Astrocyte of the cerebellum (primary cell): ENCODE measurements around the gene CCDC50.
A peak's percentile ranks its signal among the peaks of the same experiment; 100 is the strongest.

Experiments used
- DNase-seq: peaks from one replicate; pipeline ENCODE4 v3.0.0-alpha.2; 2011; ENCODE audit warnings: low read depth
- H3K4me3 ChIP-seq: 2 replicates; pipeline ENCODE4 v1.5.1; 2011; ENCODE audit warnings: mild to moderate bottlenecking, low read depth, low read length, moderate library complexity
- in situ Hi-C: cut with HindIII; loops from 2 replicates; pipeline ENCODE4 v1.10.0; 2017; ENCODE audit warnings: low sequenced_read_pairs
- TF ChIP-seq, protein P1 (sequence below): IDR thresholded peaks from 2 replicates; pipeline ENCODE4 v1.5.1; 2012; ENCODE audit warnings: low read length, low read depth, moderate library complexity, mild to moderate bottlenecking; ENCODE audit errors: missing control alignments

Gene CCDC50

DNA sequence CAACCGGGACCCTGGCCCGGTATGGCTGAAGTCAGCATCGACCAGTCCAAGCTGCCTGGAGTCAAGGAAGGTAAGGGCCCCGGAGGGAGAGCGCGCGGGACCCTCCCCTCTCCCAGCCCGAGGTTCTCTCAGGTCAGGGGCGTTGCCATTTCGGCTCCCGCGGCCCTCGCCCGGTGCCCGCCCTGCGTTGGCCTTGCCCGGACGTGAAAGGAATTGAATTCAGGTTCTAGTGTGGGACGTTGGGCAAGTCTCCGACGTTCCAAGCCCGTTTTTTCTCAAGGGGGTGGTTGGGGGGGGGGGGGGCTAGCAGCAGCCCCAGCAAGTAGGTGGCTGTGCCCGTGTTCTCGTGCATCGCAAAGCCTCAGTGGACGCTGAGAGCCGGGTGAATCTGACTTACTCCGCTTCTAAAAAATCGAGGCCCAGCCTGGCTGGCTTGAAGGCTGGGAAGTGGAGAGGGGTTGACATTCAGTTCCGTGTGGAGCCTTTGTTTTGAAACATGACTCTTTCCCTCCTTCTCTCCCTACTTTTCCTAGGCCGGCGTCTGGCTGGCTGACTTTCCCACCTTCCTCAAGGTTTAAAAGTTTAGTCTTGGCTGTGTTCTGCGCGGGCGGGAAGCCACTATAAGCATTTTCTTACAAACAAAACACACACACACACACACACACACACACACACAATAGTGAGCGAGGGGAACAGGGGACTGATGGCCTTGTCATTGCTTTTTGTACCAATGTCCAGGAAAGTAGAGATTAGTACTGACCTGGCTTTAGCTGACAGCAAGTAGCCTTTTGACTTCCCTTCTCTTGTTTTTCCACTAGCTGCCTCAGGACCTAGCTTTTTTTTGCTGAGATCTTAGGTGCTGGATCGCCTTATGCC is 698 bp downstream of the CCDC50 start, which contains the start of gene UTS2B:
TSS of gene UTS2B (minus strand) at position 873 of the 876 bp plus-strand sequence. CDS start 48,337 bp downstream, outside the sequence.
- DNase-seq: no peak

DNA sequence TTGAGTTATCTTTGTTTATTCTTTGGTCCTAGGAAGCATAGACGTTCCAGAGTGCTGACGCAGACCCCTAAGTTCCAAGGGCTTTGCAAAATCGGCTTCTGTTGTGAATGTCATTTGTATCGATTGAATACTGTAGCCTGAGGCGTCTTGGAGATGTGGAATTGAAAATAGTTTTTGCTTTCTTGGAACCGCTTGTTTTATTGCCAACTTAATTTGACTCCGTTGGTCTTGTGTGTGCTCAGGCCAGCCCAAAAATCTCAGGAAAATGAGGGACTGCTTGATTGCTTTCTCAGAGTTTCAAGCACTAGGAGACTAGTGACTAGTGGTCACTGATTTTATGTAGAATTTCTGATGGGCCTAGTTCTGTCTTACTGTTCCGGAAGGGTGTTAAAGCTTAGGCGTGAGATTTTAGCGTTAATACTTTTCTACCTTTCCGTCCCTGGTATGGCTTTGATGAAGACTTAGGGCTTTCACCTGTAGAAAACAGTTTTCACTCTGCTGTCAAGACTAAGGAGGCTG is 1.4 kb downstream of the CCDC50 start:
- peak overlapping the region; percentile 76 for H3K4me3 ChIP-seq
- TF ChIP-seq, protein P1, sequence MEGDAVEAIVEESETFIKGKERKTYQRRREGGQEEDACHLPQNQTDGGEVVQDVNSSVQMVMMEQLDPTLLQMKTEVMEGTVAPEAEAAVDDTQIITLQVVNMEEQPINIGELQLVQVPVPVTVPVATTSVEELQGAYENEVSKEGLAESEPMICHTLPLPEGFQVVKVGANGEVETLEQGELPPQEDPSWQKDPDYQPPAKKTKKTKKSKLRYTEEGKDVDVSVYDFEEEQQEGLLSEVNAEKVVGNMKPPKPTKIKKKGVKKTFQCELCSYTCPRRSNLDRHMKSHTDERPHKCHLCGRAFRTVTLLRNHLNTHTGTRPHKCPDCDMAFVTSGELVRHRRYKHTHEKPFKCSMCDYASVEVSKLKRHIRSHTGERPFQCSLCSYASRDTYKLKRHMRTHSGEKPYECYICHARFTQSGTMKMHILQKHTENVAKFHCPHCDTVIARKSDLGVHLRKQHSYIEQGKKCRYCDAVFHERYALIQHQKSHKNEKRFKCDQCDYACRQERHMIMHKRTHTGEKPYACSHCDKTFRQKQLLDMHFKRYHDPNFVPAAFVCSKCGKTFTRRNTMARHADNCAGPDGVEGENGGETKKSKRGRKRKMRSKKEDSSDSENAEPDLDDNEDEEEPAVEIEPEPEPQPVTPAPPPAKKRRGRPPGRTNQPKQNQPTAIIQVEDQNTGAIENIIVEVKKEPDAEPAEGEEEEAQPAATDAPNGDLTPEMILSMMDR: no peak
- in situ Hi-C loops: no loop called here
- DNase-seq: no peak

More for the DNA sequence above, 698 bp downstream of the CCDC50 start, which contains the start of gene UTS2B:
- H3K4me3 ChIP-seq: peak within 1 kb of the TSS; percentile 76
- in situ Hi-C loops: no loop called here
- TF ChIP-seq, protein P1: no peak

DNA sequence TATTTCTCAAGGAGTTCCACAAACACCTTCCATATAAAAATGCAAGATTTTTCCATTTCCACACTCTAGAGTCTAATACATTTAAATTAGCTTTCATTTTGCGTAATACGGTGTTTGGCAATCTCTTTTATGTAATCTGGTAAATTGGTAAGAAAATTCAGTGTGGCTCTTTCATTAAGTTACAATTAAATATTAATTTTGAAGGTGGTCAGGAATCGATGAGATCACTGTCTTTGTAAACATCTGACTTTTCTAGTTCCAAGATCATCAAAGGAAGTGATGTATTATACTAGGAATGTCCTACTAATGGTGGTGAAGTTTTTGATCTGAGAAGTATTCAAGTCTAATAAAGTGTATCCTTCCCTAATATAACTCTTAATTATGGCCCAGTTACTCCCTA is 2.2 kb downstream of the CCDC50 start:
- in situ Hi-C loops: no loop called here
- TF ChIP-seq, protein P1: no peak
- peak overlapping the region; percentile 76 for H3K4me3 ChIP-seq
- no peak for DNase-seq

DNA sequence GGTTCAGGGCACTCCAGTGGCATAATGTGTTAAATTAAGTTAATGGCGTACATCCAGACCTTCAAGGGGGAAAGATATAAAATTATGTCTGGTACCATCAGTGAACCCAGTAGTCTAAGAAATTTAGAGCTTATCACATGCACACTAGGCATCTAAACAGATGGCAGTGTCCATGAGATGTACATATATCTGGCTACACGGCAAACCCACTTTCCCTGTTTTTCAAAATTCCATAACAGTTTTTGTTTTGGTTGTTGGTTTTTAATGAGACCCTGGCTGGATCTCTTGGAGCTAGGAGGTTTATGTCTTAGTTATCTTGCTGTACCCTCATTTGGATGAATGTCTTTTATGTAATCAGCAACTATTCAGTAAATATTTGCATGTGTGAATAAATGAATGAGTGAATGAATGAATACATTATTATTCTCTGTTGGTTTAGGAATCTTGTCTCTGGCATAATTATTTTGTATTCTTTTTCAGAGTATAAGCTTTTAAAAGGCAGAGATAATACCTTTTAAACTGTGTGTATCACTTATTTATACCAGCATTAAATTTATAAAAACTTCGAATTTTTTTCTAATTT is 4.2 kb downstream of the CCDC50 start:
- TF ChIP-seq, protein P1: no peak
- DNase-seq: no peak
- in situ Hi-C loops: no loop called here
- H3K4me3 ChIP-seq: no peak overlapping the region

DNA sequence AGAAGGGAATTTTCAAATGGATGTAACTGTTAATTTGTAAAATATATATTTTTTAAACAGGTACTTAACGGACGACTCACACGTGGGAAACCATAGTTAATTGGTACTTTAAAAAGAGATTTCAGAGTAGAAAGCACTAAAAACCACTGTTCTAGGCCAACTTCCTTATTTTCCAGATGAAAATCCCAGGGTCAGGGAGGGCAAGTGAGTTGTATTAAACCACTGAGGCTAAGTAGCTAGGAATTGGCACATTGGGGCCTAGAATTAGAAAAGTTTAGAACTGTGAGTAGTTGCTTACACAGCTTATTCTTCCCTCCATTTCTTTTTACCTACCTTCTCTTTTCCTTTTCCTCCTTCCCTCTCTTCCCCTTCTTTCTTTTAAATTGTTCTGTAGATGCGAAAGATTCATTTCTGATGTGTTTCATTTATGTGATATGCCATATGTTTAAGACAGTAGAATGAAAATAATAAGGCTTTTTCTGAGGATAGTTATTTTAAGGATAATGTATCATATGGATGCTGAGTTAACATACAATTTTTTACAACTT is 5.2 kb downstream of the CCDC50 start:
- TF ChIP-seq, protein P1: no peak
- no peak for DNase-seq
- no peak overlapping the region for H3K4me3 ChIP-seq
- in situ Hi-C loops: no loop called here

DNA sequence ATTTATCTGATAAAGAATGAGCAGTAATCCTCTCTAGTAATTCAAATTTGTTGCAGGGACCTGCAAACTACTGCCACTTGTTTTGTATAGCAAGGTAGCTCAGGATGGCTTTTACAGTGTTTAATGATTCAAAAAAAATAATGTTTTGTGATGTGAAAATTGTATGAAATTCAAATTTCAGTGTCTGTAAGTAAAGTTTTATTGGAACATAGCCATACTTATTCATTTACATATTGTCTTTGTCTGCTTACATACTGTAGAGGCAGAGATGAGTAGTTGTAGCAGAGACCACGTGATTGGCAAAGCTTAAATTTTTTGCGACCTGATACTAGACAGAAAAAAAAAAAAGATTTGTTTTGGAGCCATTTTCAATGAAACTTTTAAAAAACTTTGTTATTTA is 7.6 kb downstream of the CCDC50 start:
- no peak for DNase-seq
- TF ChIP-seq, protein P1: no peak
- in situ Hi-C loops: no loop called here
- no peak overlapping the region for H3K4me3 ChIP-seq
